ENCODE measurements around the gene SEPTIN12.

SEPTIN12 gene

DNA sequence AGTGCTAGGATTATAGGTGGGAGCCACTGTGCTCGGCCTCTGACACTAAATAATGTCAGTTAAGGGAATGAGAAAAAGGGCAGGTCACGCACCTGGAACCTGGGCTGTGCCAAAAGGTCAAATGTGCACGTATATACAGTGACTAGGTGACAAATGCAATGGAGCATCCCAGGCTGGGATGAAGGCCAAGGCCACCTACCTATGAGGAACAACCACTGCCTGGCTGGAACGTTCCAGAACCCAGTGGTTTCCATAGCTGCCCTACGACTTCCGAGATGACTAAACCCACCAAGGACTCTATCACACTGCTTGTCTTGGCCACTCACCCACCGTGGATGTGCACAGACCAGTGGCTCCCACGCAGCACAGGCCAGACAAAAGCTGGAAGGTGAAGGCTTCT lies 37.2 kb downstream of the SEPTIN12 start:
- TF ChIP-seq EP300 (IDR thresholded peaks at IDR 0.05; ENCODE audit: borderline replicate concordance) (no peak), TEAD4 (IDR thresholded peaks at IDR 0.05) (no peak), YY1 (IDR thresholded peaks at IDR 0.05; ENCODE audit: low read depth) (no peak), ZBTB7A (IDR thresholded peaks at IDR 0.05; ENCODE audit: low read depth) (no peak), EGR1 (IDR thresholded peaks at IDR 0.05) (no peak), TAF1 (IDR thresholded peaks at IDR 0.05; ENCODE audit: low read depth) (no peak)
- TF ChIP-seq, protein P1, sequence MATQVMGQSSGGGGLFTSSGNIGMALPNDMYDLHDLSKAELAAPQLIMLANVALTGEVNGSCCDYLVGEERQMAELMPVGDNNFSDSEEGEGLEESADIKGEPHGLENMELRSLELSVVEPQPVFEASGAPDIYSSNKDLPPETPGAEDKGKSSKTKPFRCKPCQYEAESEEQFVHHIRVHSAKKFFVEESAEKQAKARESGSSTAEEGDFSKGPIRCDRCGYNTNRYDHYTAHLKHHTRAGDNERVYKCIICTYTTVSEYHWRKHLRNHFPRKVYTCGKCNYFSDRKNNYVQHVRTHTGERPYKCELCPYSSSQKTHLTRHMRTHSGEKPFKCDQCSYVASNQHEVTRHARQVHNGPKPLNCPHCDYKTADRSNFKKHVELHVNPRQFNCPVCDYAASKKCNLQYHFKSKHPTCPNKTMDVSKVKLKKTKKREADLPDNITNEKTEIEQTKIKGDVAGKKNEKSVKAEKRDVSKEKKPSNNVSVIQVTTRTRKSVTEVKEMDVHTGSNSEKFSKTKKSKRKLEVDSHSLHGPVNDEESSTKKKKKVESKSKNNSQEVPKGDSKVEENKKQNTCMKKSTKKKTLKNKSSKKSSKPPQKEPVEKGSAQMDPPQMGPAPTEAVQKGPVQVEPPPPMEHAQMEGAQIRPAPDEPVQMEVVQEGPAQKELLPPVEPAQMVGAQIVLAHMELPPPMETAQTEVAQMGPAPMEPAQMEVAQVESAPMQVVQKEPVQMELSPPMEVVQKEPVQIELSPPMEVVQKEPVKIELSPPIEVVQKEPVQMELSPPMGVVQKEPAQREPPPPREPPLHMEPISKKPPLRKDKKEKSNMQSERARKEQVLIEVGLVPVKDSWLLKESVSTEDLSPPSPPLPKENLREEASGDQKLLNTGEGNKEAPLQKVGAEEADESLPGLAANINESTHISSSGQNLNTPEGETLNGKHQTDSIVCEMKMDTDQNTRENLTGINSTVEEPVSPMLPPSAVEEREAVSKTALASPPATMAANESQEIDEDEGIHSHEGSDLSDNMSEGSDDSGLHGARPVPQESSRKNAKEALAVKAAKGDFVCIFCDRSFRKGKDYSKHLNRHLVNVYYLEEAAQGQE (IDR thresholded peaks at IDR 0.05; ENCODE audit: low read depth) = no peak
- TF ChIP-seq, protein P2, sequence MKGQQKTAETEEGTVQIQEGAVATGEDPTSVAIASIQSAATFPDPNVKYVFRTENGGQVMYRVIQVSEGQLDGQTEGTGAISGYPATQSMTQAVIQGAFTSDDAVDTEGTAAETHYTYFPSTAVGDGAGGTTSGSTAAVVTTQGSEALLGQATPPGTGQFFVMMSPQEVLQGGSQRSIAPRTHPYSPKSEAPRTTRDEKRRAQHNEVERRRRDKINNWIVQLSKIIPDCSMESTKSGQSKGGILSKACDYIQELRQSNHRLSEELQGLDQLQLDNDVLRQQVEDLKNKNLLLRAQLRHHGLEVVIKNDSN (IDR thresholded peaks at IDR 0.05) = no peak

DNA sequence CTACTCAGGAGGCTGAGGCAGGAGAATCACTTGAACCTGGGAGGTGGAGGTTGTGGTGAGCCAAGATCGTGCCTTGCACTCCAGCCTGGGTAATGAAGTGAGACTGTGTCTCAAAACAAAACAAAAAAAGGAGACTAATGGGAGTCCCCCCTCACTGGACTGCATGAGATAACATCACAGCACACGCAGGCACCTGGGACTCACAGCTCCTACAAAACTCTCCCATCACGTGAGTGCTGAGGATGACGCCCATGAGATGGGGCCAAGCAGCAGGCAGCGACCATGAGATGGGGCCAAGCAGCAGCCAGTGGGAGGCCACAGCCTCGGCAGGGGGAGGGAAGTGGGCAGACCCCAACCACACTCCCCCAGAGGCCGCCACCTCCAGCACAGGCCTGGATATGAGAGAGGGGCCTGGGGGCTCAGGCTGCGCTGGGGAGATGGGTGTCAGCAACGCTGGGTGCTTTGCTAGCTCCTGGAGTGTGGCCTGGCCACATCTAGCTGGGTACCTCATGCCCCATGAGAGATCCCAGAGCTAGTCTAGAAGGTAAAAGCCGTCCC lies 38.4 kb downstream of the SEPTIN12 start:
- no peak for TF ChIP-seq ZBTB7A (IDR thresholded peaks at IDR 0.05; ENCODE audit: low read depth)
- no peak for TF ChIP-seq YY1 (IDR thresholded peaks at IDR 0.05; ENCODE audit: low read depth)
- TF ChIP-seq, protein P3, sequence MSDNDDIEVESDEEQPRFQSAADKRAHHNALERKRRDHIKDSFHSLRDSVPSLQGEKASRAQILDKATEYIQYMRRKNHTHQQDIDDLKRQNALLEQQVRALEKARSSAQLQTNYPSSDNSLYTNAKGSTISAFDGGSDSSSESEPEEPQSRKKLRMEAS (IDR thresholded peaks at IDR 0.05) = no peak
- TF ChIP-seq, protein P1 (IDR thresholded peaks at IDR 0.05; ENCODE audit: low read depth) = no peak
- TF ChIP-seq, protein P2 (IDR thresholded peaks at IDR 0.05) = no peak
- TF ChIP-seq EGR1 (IDR thresholded peaks at IDR 0.05) = no peak
- no peak for TF ChIP-seq CREB1 (IDR thresholded peaks at IDR 0.05; ENCODE audit: low read depth)
- no peak for TF ChIP-seq FOXM1 (IDR thresholded peaks at IDR 0.05; ENCODE audit: borderline replicate concordance, low read depth)
- TF ChIP-seq CEBPB (IDR thresholded peaks at IDR 0.05) = no peak

DNA sequence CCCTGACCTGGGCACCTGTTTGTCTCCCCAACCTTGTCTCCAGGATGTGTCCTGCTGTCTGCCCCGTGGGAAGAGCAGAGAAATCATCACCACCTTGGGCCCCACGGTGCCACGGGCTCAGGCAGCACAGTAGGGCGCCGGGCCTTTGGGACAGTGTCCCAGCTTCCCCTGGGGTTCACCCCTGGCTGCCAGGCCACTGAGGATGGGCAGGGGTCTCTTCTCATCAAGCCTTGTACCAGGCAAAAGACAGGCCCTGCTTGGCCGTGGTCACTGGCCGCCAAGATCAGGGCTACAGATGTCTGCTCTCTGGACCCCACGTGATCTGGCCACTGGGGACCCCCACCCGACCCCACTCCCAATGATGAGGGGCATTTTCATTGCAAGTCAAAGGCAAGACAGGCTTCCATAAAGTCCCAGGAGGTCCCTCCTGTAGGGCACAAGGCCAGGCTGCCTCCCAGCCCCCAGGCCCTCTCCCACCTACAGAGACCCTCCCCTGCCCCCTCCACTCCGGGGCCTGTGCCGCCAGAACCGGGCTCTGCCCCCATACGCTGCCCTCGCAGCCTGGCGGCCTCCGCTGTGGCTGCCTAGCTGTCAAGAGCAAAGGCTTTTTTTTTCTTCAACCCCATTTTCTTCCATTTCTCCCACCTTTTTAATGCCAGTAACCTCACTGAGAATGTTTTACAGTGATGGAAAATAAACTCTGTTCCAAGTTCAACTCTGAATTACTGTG lies 39.3 kb downstream of the SEPTIN12 start:
- TF ChIP-seq YY1 (IDR thresholded peaks at IDR 0.05; ENCODE audit: low read depth) (no peak), TEAD4 (IDR thresholded peaks at IDR 0.05) (no peak), TCF12 (IDR thresholded peaks at IDR 0.05; ENCODE audit: low read depth) (no peak), RAD21 (IDR thresholded peaks at IDR 0.05; ENCODE audit: low read depth) (no peak), CEBPB (IDR thresholded peaks at IDR 0.05) (no peak), EP300 (IDR thresholded peaks at IDR 0.05; ENCODE audit: borderline replicate concordance) (no peak), CREB1 (IDR thresholded peaks at IDR 0.05; ENCODE audit: low read depth) (no peak), FOXM1 (IDR thresholded peaks at IDR 0.05; ENCODE audit: borderline replicate concordance, low read depth) (no peak)
- TF ChIP-seq, protein P1 (IDR thresholded peaks at IDR 0.05; ENCODE audit: low read depth) = no peak

DNA sequence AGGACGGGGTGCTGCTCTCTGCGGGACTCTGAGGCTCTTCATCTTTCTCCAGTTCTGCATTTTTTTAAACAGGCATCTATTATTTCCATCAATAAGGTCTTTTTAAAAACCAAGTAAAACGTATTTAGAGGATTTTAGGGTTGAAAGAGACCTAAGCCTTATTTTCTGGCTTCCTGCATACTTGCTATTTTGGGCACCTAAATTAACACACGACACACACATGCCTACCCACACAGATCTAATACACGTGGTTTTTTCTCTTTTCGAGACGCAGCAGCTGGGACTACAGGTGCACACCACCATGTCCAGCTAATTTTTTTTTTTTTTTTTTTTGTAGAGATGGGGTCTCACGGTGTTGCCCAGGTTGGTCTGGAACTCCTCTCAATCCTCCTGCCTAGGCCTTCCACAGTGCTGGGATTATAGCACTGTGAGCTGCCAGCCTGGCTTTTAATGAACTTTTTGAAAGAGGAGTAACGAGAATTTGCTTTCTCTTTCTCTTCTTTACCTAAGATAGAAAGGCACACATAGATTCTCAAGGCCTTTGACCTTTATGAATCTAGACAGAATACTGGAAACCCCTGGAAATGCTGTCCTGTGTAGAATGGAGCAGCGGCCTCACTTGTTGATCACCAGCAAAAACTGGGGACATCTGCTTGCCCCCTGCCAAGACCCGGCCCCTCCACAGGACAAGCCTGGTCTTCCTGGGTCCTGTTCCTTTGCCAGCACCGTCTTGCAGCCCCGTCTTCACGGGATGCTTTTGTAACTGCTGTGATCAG lies 40.1 kb downstream of the SEPTIN12 start:
- TF ChIP-seq YY1 (IDR thresholded peaks at IDR 0.05; ENCODE audit: low read depth) (no peak), EGR1 (IDR thresholded peaks at IDR 0.05) (no peak), ZBTB7A (IDR thresholded peaks at IDR 0.05; ENCODE audit: low read depth) (no peak), NFIC (IDR thresholded peaks at IDR 0.05) (no peak), TEAD4 (IDR thresholded peaks at IDR 0.05) (no peak), EP300 (IDR thresholded peaks at IDR 0.05; ENCODE audit: borderline replicate concordance) (no peak), RAD21 (IDR thresholded peaks at IDR 0.05; ENCODE audit: low read depth) (no peak), TCF12 (IDR thresholded peaks at IDR 0.05; ENCODE audit: low read depth) (no peak), CEBPB (IDR thresholded peaks at IDR 0.05) (no peak), CREB1 (IDR thresholded peaks at IDR 0.05; ENCODE audit: low read depth) (no peak), FOXM1 (IDR thresholded peaks at IDR 0.05; ENCODE audit: borderline replicate concordance, low read depth) (no peak), TAF1 (IDR thresholded peaks at IDR 0.05; ENCODE audit: low read depth) (no peak)
- TF ChIP-seq, protein P3 (IDR thresholded peaks at IDR 0.05) = no peak
